NCI-H1930 (cell line): Measurements from ENCODE around the gene SLC26A6.

Experiments
- DNase-seq, 2 experiments: peaks; one replicate each; lab custom pipeline; 2025; lab: John Stamatoyannopoulos, UW

The SLC26A6 gene

DNA sequence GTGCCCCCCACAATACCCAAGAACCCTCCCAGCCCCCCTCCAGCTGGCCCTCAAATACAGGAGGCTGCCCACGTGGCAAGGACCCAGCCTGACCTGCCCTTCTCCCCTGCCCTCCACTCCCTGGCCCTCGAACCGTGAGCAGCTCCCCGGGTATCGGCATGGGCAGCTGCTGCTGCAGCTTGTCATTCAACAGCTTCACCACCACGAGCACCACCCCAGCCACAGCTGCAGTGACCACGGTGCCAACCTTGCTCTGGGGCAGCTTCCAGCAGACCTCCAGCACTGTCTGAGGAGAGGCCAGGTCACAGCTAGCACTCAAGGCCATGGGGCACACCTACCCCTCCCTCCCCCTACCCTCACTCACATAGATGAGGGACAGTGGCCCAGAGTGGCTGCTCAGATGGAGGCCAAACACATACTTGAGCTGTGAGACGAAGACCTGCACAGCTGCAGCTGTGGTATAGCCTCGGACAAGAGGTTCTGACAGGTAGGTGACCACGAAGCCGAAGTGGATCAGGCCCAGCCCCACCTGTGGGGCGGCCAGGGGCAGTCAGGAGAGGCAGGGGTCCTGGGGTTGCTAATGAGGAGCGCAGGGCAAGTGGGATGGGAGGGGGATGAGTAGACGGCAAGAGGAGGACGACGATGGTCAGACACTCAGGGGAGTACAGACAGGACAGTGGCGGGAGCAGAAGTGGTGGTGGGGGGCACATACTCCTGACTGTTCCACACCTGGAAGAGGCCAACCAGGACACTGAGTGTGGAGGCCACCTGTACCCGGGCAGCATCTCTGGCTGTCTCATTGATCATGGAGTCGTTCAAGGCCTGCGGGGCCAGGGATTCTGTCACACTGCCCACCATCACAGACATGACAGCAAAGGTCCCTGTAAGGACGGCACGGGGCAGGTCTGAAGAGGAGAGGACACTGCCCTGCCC lies 3.5 kb downstream of the SLC26A6 start:
- DNase-seq, result no peak

DNA sequence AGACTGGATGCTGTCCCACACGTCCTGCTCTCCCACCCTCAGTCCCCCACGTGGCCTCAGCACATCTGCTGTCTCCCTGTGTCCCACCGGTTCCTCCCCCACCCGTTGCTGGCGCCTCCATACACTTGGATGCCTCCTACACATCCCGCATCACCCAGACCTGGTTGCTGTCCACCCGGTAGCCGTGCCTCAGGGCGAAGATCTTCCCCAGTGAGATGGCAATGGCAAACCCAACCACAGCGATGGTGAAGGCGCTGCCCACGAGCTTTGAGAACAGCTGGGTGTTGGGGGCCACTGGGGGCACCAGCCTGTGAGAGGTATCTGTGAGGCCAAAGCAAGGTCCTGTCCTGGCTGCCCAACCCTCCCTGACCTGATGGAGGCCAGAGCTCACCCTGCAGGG lies 4.4 kb downstream of the SLC26A6 start:
- DNase-seq, result no peak

DNA sequence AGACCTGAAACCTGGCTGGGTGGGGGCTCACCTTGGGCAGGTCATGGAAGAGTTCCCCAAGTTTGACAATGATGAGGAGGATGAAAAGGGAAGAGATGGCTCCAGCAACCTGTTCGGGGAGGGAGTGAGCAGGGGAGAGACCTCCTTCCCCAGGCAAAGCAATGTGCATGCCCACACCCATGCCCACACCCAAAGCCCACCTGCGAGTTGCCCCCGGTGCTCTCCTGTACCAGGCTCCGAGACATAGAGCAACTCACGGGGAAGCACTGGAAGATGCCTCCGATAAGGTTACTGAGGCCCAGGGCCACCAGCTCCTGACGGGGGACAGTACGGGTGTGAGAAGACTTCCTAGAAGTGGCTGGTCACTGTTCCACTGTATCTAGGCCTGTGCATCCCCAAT lies 4.9 kb downstream of the SLC26A6 start:
- DNase-seq, result no peak

DNA sequence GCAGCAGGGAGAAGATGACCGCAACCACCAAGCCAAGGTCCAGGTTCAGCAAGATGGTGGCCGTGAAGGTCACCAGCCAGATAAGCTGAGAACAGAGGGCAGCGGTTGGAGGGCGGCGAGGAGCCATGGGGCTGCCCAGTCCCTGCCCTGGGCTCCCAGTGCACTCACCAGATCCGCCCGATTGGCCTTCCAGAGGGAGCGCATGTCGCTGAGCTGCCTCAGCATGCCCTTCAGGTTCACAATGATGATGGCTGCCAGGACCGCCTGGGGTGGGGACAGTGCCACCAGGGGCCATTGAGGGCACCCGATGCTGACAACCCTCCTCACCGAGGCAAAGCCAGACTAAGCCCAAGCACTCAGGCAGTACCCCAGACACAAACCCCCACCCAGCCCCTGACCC lies 5.4 kb downstream of the SLC26A6 start:
- no peak for DNase-seq

DNA sequence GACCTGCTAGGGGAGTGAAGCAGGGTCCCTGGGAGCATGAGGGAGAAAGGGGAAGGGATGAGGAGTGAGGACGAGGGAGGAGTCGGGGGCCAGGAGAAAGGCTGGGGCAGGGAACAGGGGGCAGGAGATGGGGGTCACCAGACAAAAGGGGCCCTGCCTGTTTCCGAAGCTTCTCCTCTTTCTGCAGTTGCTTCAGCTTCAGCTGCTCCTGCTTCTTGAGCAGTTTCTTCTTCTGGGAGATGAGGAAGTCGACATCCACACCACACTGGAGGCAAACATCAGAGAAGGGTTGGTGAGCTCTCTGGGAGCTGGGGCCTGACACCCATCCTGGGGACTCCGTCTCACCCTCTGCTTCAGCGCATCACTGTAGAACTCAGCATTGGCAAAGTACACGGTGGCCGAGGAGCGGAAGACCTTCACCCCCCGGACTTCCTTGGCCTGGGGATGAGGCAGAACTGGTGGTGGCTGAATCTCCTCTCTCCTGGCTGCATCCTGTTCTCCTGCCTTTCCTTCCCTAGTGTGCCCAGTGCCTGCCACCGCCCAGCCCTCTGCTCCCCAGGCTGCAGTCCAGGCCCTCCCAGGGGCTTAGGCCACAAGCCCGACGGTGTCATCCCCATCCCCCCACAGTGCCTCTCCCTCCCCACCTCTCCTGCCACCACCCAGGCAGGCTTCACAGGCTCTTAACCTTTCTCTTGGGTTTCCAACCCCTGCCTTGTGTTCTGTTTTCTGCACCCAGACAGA lies 6.8 kb downstream of the SLC26A6 start:
- no peak for DNase-seq

DNA sequence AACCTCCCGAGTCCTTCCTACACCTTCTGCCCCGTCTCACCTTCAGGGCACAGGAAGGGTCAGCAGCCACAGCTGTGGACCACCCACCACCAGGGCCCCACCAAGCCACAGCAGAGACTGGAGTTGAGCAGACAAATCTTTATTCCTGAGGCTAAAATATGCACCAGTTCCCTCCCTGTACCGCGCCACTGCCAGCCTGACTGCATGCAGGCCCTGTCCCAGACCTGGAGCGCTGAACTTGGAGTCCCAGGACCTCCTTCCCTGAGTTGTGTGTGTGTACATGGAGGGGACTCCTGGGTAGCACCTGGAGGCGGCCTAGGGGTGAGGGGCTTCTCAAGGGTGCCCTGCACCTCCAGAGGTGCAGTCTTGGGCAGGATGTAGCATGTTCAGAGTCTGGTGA lies 9.7 kb downstream of the SLC26A6 start:
- no peak for DNase-seq

DNA sequence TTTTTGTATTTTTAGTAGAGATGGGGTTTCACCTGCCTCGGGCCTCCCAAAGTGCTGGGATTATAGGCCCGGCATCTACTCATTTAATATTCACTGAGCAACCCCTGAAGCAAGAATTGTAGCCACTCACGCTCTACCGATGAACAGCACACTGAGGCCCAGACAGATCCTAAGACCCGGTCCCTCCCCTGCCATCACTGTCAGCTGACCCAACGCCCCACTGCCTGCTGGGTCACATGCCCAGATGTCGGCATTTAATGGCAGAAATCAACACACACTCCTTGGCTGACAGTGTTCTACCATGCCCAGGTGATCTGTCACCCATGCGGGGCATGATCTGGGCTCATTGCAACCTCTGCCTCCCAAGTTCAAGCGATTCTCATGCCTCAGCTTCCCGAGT lies 10.5 kb downstream of the SLC26A6 start:
- no peak for DNase-seq

DNA sequence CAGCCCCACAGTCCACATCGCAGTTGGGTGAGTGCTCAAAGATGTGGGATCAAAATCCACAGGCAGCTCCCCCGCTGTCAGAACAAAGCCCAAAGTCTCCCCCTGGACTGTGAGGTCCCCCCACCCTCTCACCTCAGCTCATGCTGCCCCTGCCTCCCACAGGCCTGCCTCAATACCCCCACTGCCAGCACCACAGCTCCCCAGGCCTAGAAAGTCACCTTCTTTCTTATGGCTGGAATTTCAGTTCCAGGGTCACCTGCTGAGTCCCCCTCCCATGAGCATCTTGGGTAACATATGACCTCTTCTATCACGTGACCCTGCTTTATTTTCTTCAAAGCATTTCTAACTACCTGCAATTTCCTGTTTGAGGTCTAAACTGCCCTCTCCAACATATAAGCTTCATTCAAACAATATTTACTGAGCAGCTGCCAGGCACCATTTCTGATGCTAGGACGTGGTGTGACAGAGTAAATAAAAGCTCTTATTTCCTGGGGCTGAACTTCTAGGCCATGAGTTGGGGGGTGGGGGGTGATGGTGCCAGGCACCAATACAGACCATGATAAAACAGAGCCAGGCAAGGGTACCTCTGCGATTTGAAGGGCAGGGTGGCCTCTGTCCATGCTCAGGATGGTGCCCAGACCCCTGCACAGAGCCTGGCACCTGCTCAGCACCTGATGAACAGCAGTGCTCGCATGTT lies 11.3 kb downstream of the SLC26A6 start:
- DNase-seq, result no peak

DNA sequence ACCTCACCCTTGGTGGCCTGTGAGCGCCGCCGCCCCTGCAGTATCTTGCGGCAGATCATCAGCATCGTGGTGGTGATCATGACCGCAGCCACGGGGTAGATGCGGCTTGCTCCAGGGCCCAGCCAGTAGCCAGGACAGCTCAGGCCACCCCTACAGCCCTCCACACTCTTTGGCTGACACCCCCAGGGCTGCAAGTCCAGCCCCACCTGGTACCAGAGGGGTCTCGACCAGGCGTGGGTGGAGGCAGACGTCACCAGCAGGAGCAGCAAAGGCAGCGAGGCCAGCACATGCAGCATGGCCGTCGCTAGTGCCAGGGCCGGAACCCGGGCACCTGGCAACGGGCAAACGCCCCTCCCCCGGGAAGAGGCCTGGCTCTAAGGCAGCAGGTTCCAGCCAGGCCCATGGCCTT lies 13.8 kb downstream of the SLC26A6 start, which contains the start of gene TMEM89:
TSS of gene TMEM89 (minus strand) at position 309 of the 409 bp plus-strand sequence. CDS start at position 296, 13 bp downstream.
- DNase-seq, result no peak

DNA sequence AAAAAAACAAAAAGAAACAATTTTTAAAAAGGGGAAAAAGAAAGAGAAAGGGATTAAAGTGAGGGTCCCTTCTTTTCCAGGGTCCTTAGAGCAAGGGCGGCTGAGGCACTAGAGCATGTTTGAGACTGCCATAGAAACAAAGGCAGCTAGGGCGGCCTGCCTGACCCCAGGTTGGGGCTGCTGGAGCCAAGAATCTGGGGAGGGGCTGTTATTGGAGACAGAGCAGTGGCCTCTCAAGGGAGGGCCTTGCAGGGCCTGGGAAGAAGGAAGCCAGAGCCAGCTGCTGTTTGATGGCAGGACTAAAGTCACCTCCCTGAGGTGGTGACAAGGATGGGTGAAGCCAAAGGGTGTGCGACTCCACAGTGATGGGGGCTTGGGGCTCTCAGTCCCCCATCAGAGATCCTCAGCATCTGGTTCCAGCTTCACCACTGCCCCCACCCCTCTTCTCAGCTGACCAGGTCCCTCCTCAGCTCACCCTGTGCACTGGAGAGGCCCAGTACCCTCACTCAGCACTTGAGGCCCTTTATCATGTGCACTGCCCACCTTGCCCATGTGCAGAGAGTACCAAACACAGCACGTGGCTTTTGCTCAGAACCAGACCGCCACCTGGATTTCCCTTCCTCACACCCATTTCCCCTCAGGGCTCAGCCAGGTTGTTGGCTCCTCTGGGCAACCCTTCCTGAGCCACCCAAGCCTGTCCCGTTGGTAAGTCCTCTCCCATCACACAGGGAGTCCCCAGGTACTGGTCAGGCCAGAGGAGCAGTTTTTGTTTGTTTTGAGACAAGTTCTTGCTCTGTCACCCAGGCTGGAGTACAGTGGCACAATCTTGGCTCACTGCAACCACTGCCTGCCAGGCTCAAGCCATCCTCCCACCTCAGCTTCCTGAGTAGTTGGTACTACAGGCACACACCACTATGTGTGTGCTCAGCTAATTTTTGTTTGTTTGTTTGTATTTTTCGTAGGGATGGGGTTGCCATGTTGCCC lies 15.4 kb downstream of the SLC26A6 start:
- no peak for DNase-seq

DNA sequence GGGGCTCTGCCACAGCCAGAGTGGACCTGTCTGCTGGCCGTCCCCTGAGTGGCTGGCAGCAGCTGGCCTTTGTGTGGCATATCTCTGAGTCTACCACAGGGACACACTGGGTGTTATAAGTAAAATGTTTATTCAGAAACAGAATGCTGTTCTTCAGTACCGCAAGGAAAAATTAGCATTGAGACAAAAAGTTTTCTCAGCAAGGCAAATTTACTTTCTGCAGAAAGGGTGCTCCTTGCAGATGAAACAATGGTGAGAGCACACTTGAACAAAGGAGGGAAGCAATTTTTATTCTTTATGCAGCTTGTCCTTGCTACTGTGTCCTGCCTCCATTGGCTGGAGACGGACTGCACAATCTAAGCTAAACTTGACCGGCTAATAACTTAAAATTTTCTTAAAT lies 17.7 kb downstream of the SLC26A6 start:
- DNase-seq, result no peak

DNA sequence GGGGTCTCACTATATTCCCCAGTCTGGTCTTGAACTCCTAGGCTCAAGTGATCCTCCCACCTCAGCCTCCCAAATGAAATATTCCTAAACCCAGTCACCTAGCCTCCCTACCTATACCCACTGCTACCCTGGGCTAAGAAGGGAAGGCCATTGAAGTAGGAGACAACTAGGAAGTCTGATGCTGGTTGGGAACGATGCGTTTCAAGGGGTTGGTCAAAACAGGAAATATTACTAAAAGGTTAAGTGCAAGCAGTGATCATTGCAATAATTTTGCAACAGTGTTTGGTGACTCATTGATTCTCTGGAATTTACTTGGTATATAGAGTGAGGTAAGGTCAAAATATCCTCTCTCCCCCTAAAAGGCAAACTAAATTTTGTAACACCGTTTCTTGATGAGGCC lies 21.2 kb downstream of the SLC26A6 start:
- DNase-seq, result no peak

DNA sequence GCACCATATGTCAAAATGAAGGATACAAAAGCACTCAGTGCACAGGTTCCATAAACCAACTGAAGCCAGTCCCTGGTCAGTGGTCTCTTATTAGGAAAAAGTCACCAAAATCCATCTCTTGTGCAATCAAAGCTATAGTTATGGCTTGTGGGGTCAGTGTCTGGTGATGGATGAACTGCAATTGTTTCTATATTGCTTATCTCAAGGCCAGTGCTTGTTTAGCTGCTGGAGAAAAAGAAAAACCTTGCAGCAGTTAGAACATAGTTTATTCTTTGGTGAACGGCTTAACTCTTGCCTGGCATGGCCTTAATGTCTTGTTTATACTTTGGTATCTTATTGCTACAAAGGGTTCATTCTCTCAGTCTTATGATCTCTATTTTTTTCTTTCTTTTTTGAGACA lies 23.0 kb downstream of the SLC26A6 start:
- no peak for DNase-seq

DNA sequence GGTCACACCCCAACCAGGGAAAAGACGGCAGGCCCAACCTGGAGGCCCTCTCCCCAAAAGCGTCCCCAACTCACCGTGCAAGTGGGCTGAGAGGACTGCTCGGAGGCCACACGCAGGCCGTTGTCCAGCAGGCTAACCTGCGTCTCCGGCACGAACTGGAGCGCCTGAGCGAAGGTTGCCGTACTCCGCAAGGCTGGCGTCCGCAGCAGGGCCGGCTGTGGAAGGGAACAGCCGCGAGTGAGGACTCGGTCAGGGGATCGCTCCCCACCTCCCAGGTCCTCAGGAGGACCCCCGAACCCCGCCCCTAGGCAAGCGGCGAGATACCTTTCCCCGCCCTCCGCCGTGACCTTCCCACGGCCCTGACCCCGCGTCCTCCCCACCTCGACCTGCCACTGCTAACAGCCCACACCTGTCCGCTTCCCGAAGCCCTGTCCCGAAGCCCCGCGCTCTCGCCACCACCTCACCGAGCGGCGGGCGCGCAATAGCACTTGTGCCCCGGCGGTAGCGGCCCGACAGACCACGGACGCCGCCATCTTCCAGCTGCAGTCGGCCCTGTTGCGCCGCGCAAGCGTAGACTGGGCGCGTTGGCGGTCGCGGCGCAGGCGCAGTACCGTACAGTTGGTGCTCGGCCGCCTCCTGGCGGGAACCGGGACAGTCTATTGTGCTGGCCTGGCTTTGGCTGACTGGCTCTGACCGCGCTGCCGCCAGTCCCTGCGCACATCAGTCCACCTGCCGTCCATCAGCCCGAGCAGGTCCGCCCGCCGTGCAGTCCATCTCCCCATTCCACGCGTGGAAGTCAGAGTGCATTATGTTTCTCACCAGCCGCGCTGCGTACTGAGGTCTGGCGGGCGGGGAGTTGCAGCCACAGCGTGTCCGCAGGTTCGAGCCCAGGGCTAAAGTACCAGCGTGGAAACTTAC lies 25.9 kb downstream of the SLC26A6 start, which contains the start of gene UQCRC1:
TSS of gene UQCRC1 (minus strand) at position 559 of the 918 bp plus-strand sequence. CDS start at position 533, 26 bp downstream.
- peak; percentile 71 to 80 for DNase-seq

DNA sequence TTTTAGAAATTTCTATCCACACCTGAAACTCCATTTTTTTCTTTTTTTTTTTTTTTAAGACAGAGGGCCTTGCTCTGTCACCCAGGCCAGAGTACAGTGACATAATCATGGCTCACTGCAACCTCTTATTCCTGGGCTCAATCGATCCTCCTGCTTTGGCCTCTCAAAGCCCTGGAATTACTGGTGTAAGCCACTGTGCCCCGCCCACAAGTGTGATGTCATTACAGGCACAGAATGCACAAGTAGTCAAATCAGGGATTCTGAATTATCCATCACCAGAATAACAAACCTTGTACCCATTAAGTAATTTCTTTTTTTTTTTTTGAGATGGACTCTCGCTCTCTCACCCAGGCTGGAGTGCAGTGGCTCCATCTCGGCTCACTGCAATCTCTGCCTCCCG lies 27.7 kb downstream of the SLC26A6 start:
- DNase-seq, result no peak

DNA sequence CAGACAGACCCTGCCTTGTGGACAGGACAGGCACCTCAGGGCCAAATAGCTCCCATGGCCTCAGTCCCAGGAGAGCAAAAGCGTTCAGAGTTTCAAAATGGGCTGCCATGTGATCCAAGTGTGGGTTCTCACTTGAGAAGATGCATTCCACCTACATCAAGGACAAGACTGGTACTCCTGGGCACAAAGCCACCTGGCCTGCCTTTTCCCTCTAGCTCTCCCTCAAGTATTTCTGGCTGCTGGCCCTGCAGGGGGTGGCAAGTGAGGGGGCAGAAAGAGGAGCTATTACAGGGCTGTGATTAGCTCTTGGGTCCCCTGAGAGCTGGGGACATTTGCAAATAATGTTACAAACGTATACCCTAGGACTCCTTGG lies 33.7 kb downstream of the SLC26A6 start:
- DNase-seq, result no peak

DNA sequence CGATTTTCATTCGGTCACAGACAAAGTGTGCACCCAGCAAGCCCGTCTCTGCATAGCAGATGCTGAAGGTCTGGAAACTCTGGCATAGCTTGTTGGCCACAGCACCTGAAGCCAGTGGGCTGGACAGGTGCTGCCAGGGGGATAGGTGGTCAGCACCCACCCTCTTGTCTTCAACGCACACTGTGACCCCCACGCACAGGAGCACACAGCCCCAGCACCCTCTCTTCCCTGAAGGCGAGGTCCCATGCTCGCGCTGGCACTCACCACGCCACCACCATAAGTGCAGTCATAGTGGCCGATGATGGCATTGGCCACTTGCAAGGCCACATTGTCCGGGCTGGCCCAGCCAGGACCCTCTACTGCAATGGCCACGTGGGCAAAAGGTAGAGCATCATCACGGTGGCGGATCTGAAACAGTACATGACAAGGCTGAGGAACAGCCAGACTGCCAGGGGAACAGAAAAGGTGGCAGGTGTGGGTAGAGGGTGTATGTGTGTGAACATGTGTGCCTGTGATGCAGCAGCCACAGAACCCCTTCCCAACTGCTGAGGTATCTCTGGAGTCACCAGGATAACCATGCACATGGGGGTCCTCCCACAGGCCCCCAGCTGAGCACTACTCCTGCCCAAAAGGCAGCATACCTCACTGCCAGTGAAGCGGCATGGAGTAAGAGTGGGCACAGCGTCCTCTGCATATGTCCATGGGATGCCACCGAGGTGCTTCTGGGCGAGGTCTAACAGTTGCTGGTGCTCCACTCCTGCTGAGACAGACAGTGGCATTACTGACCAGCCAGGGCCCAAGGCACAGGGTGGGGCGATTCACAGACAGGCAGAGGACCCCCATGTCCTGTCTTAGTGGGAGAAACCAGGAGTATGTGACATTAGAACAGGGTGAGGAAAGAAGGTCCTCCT lies 34.3 kb downstream of the SLC26A6 start:
- DNase-seq, result no peak

DNA sequence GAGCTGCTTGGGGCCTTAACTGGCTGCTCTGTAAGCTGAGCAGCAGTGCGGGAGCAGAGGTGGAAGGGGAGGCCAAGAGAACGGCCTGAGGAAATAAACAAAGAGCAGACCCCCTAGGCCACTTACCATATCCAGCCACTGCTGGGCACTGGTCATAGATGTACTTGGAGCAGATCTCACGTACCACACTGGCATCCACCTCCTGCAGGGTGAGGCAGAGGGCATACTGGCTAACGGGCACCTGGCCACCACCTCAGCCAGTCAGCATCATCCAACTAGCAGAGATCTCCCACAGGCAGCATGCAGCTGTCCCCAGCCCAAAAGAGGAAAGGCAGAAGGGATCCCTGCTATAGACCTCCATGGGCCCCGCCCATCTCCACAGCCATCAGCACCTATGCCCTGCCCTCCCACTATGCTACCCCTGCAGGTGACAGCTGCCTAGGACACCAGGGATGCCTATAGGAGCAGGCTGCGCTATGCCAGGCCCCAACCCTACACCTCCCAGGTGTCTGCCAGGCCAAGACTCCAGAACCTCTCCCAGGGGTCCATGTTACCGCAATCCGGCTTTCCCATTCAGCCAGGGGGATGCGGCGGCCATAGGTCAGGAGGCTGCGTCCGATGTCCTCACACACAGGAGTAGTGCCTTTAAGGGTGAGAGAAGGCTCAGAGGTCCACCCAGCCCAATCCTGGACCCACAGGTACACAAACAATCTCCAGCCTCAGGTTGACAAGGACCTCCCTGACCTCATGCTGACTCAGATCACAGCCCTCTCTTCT lies 35.6 kb downstream of the SLC26A6 start:
- no peak for DNase-seq
